Measurements from ENCODE around the gene NEGR1. TPM values are rescaled to one million over a fixed set of nuclear protein-coding genes. Genes with fewer than 3 reads are reported as not detected.

The NEGR1 gene
- total RNA-seq, 1 experiment from 2014 or later = 1.3 TPM

DNA sequence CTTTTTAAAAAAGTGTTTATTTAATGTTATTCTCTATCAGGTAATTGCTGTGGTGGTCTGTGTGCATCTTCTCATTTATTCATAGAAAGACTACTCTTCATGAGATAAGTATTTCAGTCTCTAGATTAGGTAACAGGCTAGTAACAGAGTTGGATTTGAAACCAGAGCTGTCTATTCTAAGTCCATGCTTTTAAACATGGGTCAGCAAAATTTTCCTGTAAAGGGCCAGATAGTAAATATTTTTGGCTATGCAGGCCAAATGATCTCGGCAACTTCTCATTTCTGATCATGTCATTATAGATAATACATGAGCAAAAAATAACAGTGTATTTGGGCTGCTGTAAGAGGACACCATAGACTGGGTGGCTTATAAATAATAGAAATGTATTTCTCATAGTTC is 715.9 kb downstream of the NEGR1 start:
- no peak for DNase-seq (ENCODE audit: low read depth)

GRCh38 chr1:71565831-71566230 is 716.5 kb downstream of the NEGR1 start:
- DNase-seq (ENCODE audit: low read depth) = no peak

GRCh38 chr1:71565262-71565661 is 717.1 kb downstream of the NEGR1 start:
- DNase-seq (ENCODE audit: low read depth) = no peak

DNA sequence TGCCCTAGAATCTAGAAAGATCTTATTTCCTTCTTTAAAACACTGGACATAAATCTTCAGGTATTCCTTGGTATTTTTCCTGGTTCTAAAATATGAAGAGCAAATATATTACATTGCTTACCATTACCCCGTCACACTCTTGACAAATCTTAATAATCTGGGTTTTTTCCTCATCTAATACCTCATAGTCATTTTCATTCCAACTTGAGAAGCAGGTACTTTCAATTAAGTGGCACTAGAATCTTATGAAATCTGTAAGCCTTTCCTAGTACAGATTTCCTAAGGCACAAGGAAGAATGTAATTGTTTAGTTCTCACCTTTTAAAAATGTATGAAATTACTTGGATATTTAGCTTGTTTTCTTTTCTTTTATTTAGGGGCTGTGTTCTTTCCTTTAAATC is 720.0 kb downstream of the NEGR1 start:
- DNase-seq (ENCODE audit: low read depth) = no peak

DNA sequence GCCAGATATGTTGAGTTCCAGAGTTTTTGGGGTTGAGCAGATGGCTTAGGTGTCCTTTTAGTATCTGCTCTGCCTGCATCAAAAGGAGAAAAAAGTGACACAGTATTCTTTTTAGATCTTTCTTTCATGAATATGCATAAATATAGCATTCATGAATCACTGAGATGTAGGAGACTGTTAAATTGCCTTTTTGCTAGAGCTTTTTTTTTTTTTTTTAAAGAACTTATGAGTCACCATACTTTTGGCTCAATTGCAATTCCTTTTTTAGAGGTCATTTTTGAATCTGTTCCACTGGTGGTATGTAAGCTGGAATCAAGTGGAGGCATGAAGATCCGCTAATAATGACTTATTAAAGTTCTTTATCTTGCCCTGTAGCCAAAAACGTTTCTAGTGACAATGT is 720.6 kb downstream of the NEGR1 start:
- DNase-seq (ENCODE audit: low read depth) = peak; percentile 36

DNA sequence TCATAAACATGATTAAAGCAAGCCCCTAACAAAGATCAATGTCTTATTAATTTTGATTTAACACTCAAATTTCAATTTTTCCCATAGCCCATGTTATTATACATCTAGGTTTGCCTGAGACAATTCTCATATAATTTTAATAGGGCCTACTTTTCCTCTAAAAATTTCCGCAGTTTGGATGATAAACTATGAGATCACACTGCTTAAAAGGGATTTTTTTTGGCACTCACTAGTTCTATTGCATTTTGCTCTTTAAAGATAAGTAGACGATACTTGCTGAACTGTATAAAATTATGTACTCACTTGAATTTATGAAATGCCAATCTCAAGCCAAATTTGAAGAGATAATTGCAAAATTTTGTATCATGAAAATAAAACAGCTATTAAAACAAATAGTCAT is 721.1 kb downstream of the NEGR1 start:
- DNase-seq (ENCODE audit: low read depth) = no peak

DNA sequence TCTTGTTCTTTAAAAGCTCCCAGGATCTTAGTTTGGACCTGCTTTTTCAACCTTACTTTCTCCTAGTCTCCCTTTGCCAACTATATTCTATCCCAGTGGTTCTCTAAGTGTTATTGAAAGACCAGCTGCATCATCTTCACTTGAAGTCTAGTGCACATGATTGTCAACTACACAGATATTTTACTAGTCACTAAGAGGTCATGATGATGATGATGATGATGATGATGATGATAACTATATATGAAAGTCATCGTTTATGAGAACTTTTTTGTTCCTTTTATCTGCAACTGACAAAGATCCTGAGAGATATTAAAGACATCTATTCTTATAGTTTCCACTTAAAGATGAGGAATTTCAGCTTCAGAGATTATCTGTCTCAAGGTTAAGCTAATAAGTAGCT is 722.5 kb downstream of the NEGR1 start:
- no peak for DNase-seq (ENCODE audit: low read depth)

- no peak for DNase-seq (ENCODE audit: low read depth)
These were observed 725.2 kb downstream of the NEGR1 start for GRCh38 chr1:71557138-71557537.

GRCh38 chr1:71548398-71548890 is 733.9 kb downstream of the NEGR1 start:
- no peak for DNase-seq (ENCODE audit: low read depth)

- DNase-seq (ENCODE audit: low read depth) = no peak
These were observed 740.2 kb downstream of the NEGR1 start for GRCh38 chr1:71542155-71542554.

- no peak for DNase-seq (ENCODE audit: low read depth)
These were observed 748.4 kb downstream of the NEGR1 start for GRCh38 chr1:71533950-71534349.

DNA sequence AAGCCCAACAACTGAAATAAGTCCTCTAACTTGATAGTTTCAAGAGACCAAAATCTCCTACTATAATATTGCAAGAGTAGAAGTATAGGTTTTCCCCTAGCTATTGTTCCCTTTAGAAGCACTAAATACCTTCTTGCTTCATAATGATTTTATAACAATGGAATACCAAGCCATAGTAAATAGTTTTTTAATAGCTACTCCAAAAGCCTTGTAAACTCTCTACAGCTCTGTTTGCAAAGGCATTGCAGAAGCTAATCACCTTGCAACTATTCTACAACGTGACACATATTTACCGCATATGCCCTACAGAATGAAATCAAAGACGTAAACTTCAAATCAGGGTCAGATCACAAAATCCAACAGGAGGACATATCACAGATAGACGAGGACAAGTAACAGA is 750.0 kb downstream of the NEGR1 start:
- DNase-seq (ENCODE audit: low read depth) = no peak

DNA sequence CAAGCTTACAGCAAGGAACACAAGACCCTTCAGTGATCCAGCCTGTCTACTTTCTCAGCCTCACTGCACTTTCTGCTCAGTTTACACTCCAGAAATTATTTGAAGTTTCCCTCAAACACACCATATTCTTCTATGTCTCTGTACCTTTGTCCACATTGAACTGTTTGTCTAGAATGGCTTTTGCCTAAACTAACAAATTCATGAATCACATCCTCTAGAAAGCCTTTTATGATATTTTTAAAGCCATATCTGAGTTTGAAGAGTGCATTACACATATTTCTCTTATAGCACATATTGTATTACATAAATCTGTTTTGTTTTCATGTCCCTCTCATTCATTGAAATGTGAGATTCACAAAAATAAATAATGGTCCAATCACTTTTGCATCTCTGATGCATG is 755.5 kb downstream of the NEGR1 start:
- no peak for DNase-seq (ENCODE audit: low read depth)

- DNase-seq (ENCODE audit: low read depth) = no peak
These were observed 759.6 kb downstream of the NEGR1 start for GRCh38 chr1:71522721-71523120.

- peak; percentile 5 for DNase-seq (ENCODE audit: low read depth)
These were observed 760.6 kb downstream of the NEGR1 start for GRCh38 chr1:71521655-71522264.

- DNase-seq (ENCODE audit: low read depth) = no peak
These were observed 770.8 kb downstream of the NEGR1 start for GRCh38 chr1:71511505-71511904.

- no peak for DNase-seq (ENCODE audit: low read depth)
These were observed 771.6 kb downstream of the NEGR1 start for GRCh38 chr1:71510725-71511124.

GRCh38 chr1:71509051-71509595 is 773.2 kb downstream of the NEGR1 start:
- DNase-seq (ENCODE audit: low read depth) = no peak

GRCh38 chr1:71502006-71502405 is 780.3 kb downstream of the NEGR1 start:
- DNase-seq (ENCODE audit: low read depth) = no peak

DNA sequence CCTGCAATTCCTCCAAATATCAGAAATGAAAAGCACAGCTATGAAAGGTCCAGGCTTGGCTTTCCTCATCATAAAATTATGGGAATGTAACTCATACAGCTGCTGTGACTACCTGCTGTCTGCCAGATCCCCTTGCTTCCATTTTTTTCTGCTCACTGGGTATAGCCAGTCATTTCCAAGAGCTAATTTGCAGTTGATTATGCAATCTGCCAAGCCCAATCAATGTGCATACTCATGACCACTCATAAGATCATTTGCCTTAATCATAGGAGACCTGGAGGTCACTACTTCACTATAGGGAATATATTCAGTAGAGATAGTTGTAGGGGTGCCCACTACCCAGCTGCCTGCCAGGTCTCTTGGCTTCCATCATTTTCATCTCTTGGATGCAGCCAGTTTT is 783.8 kb downstream of the NEGR1 start:
- no peak for DNase-seq (ENCODE audit: low read depth)

DNA sequence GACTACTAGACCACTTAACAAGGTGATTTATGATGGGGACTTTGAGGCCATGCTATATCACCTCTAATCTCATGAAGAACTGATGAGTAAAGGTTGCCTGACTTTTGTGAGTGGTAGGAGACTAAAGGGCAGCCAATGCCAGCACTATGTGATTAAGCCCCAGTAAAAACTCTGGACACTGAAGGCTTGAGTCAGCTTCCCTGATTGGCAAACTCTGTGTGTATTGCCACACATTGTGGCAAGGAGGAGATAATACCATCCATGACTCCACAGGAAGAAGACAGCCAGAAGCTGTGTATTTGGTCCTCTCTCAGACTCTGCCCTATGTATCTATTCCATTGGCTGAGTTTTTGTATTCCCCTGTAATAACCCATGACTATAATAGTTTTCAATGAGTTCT is 788.2 kb downstream of the NEGR1 start:
- no peak for DNase-seq (ENCODE audit: low read depth)

- DNase-seq (ENCODE audit: low read depth) = no peak
These were observed 789.9 kb downstream of the NEGR1 start for GRCh38 chr1:71492298-71493041.

- peak; percentile 30 for DNase-seq (ENCODE audit: low read depth)
These were observed 791.9 kb downstream of the NEGR1 start for GRCh38 chr1:71490432-71490831.
